ENCODE results near the gene SCN1A. TPM values are rescaled to one million over a fixed set of nuclear protein-coding genes. Genes with fewer than 3 reads are reported as not detected.

SCN1A gene
- total RNA-seq, 1 experiment from 2014 or later: 0.62 TPM

DNA sequence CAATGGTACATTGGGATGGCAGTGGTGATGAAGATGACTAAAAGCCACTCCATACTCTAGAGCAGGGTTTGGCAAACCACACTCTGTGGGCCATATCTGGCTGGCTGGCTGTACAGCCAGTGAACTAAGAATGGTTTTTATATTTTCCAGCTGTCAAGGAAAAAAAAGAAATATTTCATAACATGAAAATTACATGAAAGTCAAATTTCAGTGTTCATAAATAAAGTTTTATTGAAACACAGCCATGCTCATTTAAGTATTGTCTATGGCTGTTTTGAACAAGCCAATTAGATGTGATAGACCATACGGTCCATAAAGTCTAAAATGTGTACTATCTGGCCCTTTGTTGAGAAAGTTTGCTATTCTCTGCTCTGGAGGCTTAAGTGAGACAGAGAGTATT lies 175.7 kb downstream of the SCN1A start:
- intact Hi-C loops (cut with micrococcal nuclease; ENCODE audit: unreplicated experiment): loop anchor here (10.0 kb wide), 2 partner anchors 463 to 497 kb away; no protein-coding TSS in a partner anchor
- Histone ChIP-seq H3K9me3 (ENCODE audit: low read depth, low read length, poor library complexity, severe bottlenecking) (no peaks in the 10 kb centered on the region), H3K36me3 (ENCODE audit: insufficient read depth, low read length, poor library complexity, severe bottlenecking) (peaks cover 24% of the 10 kb centered on the region), H3K4me1 (ENCODE audit: insufficient read depth, low read length, poor library complexity, severe bottlenecking) (peaks cover 35% of the 10 kb centered on the region), H3K27me3 (replicated peaks; ENCODE audit: insufficient read depth, low read depth, low read length, poor library complexity) (no peaks in the 10 kb centered on the region), H3K4me3 (ENCODE audit: low read depth, low read length, poor library complexity, severe bottlenecking) (peak overlapping the region; percentile 68), H3K27ac (ENCODE audit: low read depth, low read length, poor library complexity, severe bottlenecking) (peak overlapping the region; percentile 86)
- no TSS peak for BruUV-seq (replicated peaks)
- DNase-seq (ENCODE audit: low spot score): no peak
- TF ChIP-seq EZH2 (IDR thresholded peaks at IDR 0.05; ENCODE audit: borderline replicate concordance, low read depth, low read length, poor library complexity, severe bottlenecking): no peak
- TF ChIP-seq, protein P1, sequence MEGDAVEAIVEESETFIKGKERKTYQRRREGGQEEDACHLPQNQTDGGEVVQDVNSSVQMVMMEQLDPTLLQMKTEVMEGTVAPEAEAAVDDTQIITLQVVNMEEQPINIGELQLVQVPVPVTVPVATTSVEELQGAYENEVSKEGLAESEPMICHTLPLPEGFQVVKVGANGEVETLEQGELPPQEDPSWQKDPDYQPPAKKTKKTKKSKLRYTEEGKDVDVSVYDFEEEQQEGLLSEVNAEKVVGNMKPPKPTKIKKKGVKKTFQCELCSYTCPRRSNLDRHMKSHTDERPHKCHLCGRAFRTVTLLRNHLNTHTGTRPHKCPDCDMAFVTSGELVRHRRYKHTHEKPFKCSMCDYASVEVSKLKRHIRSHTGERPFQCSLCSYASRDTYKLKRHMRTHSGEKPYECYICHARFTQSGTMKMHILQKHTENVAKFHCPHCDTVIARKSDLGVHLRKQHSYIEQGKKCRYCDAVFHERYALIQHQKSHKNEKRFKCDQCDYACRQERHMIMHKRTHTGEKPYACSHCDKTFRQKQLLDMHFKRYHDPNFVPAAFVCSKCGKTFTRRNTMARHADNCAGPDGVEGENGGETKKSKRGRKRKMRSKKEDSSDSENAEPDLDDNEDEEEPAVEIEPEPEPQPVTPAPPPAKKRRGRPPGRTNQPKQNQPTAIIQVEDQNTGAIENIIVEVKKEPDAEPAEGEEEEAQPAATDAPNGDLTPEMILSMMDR (conservative IDR thresholded peaks at IDR 0.05; ENCODE audit: low read depth, low read length): no peak
- ChIA-PET POLR2A (ENCODE audit: low non-redundant PET) (no interaction called here), CTCF (interaction anchor here (1.0 kb wide), 1 partner anchor 1168 kb away, joined by 3 read pairs; no protein-coding TSS in a partner anchor)

DNA sequence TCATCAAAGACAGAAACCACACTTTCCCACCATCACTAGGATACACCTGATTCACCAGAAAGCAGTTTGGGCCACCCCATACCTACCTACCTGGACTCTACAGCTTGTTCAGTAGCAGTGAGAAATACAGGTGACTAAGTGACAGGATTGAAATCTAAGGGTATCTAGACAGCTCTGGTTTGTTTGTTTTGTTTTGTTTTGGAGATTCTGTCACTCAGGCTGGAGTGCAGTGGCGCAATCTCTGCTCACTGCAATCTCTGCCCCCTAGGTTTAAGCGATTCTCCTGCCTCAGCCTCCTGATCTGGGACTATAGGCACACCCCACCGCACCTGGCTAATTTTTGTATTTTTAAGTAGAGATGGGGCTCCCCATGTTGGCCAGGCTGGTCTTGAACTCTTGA lies 177.4 kb downstream of the SCN1A start:
- H3K36me3 ChIP-seq (ENCODE audit: insufficient read depth, low read length, poor library complexity, severe bottlenecking): peaks cover 31% of the 10 kb centered on the region
- no TSS peak for BruUV-seq (replicated peaks)
- no peak for DNase-seq (ENCODE audit: low spot score)
- intact Hi-C loops (cut with micrococcal nuclease; ENCODE audit: unreplicated experiment): loop anchor here (10.0 kb wide), 2 partner anchors 464 to 496 kb away; no protein-coding TSS in a partner anchor
- no peak overlapping the region for H3K27ac ChIP-seq (ENCODE audit: low read depth, low read length, poor library complexity, severe bottlenecking)
- H3K4me1 ChIP-seq (ENCODE audit: insufficient read depth, low read length, poor library complexity, severe bottlenecking): peaks cover 29% of the 10 kb centered on the region
- H3K9me3 ChIP-seq (ENCODE audit: low read depth, low read length, poor library complexity, severe bottlenecking): no peaks in the 10 kb centered on the region
- ChIA-PET CTCF (no interaction called here), POLR2A (ENCODE audit: low non-redundant PET) (no interaction called here)
- no peak overlapping the region for H3K4me3 ChIP-seq (ENCODE audit: low read depth, low read length, poor library complexity, severe bottlenecking)
- H3K27me3 ChIP-seq (replicated peaks; ENCODE audit: insufficient read depth, low read depth, low read length, poor library complexity): no peaks in the 10 kb centered on the region
- TF ChIP-seq, protein P1 (conservative IDR thresholded peaks at IDR 0.05; ENCODE audit: low read depth, low read length): no peak
- TF ChIP-seq EZH2 (IDR thresholded peaks at IDR 0.05; ENCODE audit: borderline replicate concordance, low read depth, low read length, poor library complexity, severe bottlenecking): no peak

DNA sequence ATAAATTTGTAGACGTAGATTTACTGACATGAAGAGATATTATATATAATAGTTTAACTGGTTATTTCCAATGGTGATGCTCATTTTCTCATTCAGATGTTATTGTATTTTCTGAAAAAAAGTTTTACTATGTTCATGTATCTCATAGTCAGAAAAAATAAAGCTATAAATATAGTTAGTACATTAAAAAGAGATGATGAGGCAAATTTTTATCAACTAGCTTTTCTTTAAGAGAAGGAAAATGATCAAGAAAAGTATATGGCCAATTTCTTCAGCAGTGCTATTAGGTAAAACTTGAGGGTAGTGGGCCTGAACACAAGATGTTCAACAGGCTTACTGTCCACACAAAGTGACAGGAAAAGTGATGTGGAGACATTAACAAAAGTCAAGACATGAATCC lies 186.0 kb downstream of the SCN1A start:
- no TSS peak for BruUV-seq (replicated peaks)
- no peaks in the 10 kb centered on the region for H3K9me3 ChIP-seq (ENCODE audit: low read depth, low read length, poor library complexity, severe bottlenecking)
- no peak for TF ChIP-seq EZH2 (IDR thresholded peaks at IDR 0.05; ENCODE audit: borderline replicate concordance, low read depth, low read length, poor library complexity, severe bottlenecking)
- TF ChIP-seq, protein P1 (conservative IDR thresholded peaks at IDR 0.05; ENCODE audit: low read depth, low read length): no peak
- H3K4me3 ChIP-seq (ENCODE audit: low read depth, low read length, poor library complexity, severe bottlenecking): no peak overlapping the region
- intact Hi-C loops (cut with micrococcal nuclease; ENCODE audit: unreplicated experiment): no loop called here
- no peaks in the 10 kb centered on the region for H3K27me3 ChIP-seq (replicated peaks; ENCODE audit: insufficient read depth, low read depth, low read length, poor library complexity)
- DNase-seq (ENCODE audit: low spot score): no peak
- H3K27ac ChIP-seq (ENCODE audit: low read depth, low read length, poor library complexity, severe bottlenecking): no peak overlapping the region
- ChIA-PET POLR2A (ENCODE audit: low non-redundant PET) (no interaction called here), CTCF (no interaction called here)
- H3K36me3 ChIP-seq (ENCODE audit: insufficient read depth, low read length, poor library complexity, severe bottlenecking): peaks cover 85% of the 10 kb centered on the region
- no peaks in the 10 kb centered on the region for H3K4me1 ChIP-seq (ENCODE audit: insufficient read depth, low read length, poor library complexity, severe bottlenecking)
